Neutrophil (primary cell): ENCODE data around the gene MATN4.

Experiments used
- H3K27ac ChIP-seq: fragments of 200-600 bp; sonication (generic); 2 replicates; pipeline ENCODE4 v1.5.1; 2016; ENCODE audit warnings: mild to moderate bottlenecking, moderate library complexity
- H3K27me3 ChIP-seq: fragments of 200-600 bp; sonication (generic); 2 replicates; pipeline ENCODE4 v1.6.0; 2016; ENCODE audit warnings: mild to moderate bottlenecking
- H3K36me3 ChIP-seq: fragments of 200-600 bp; sonication (generic); 2 replicates; pipeline ENCODE4 v1.5.1; 2017
- H3K4me1 ChIP-seq, 2 experiments: fragments of 200-600 bp in 1 of 2; sonication (generic) in 1 of 2; 1 replicate in 1 of 2; 2 replicates in 1 of 2; pipeline versions ENCODE4 v1.5.1 to v1.6.1; 2013 to 2016; ENCODE audit warnings: low read depth in 1 of 2, low read length in 1 of 2, mild to moderate bottlenecking in 1 of 2, moderate library complexity in 1 of 2; ENCODE audit not compliant: control insufficient read depth in 1 of 2, insufficient read depth in 1 of 2
- H3K4me3 ChIP-seq, 2 experiments: fragments of 200-600 bp in 1 of 2; sonication (generic) in 1 of 2; 1 replicate in 1 of 2; 2 replicates in 1 of 2; pipeline ENCODE4 v1.5.1; 2013 to 2016; ENCODE audit warnings: low read depth in 1 of 2, low read length in 1 of 2, mild to moderate bottlenecking in 1 of 2, moderate library complexity in 1 of 2
- H3K9me3 ChIP-seq: fragments of 200-600 bp; sonication (generic); 2 replicates; pipeline ENCODE4 v1.5.1; 2016
- CTCF ChIP-seq: fragments of 200-600 bp; sonication (generic); IDR thresholded peaks from 2 replicates; pipeline ENCODE4 v1.5.1; 2016; ENCODE audit warnings: antibody characterized with exemption

MATN4 gene

GRCh38 chr20:45303586-45304463 is 4.3 kb downstream of the MATN4 start:
- Histone ChIP-seq H3K4me3 (no peak overlapping the region), H3K36me3 (no peaks in the 10 kb centered on the region), H3K27me3 (peaks cover 57% of the 10 kb centered on the region), H3K4me1 (peaks cover 3 to 4% of the 10 kb centered on the region in 2 experiments), H3K9me3 (no peaks in the 10 kb centered on the region), H3K27ac (no peak overlapping the region)
- TF ChIP-seq CTCF: no peak

- Histone ChIP-seq H3K27ac (no peak overlapping the region), H3K9me3 (no peaks in the 10 kb centered on the region), H3K4me3 (no peak overlapping the region), H3K4me1 (peaks cover 3 to 4% of the 10 kb centered on the region in 2 experiments), H3K36me3 (no peaks in the 10 kb centered on the region), H3K27me3 (peaks cover 37% of the 10 kb centered on the region)
- TF ChIP-seq CTCF: no peak
Measured at GRCh38 chr20:45301824-45302271, 6.3 kb downstream of the MATN4 start.

GRCh38 chr20:45300961-45301360 is 7.1 kb downstream of the MATN4 start:
- no peaks in the 10 kb centered on the region for H3K4me1 ChIP-seq
- no peaks in the 10 kb centered on the region for H3K36me3 ChIP-seq
- H3K4me3 ChIP-seq: no peak overlapping the region
- H3K9me3 ChIP-seq: no peaks in the 10 kb centered on the region
- H3K27me3 ChIP-seq: peaks cover 29% of the 10 kb centered on the region
- no peak overlapping the region for H3K27ac ChIP-seq
- no peak for TF ChIP-seq CTCF

- Histone ChIP-seq H3K36me3 (no peaks in the 10 kb centered on the region), H3K27ac (no peak overlapping the region), H3K9me3 (no peaks in the 10 kb centered on the region), H3K4me3 (no peak overlapping the region), H3K4me1 (no peaks in the 10 kb centered on the region), H3K27me3 (peaks cover 22% of the 10 kb centered on the region)
- no peak for TF ChIP-seq CTCF
Measured at GRCh38 chr20:45299786-45300185, 8.3 kb downstream of the MATN4 start.

- no peak for TF ChIP-seq CTCF
- peaks cover 19% of the 10 kb centered on the region for H3K27me3 ChIP-seq
- no peaks in the 10 kb centered on the region for H3K9me3 ChIP-seq
- no peak overlapping the region for H3K27ac ChIP-seq
- H3K36me3 ChIP-seq: no peaks in the 10 kb centered on the region
- peaks cover 6 to 13% of the 10 kb centered on the region in 2 experiments for H3K4me1 ChIP-seq
- no peak overlapping the region for H3K4me3 ChIP-seq
Measured at GRCh38 chr20:45297786-45298497, 10.2 kb downstream of the MATN4 start.
